Measurements from ENCODE around the gene ZNF805. TPM values are rescaled to one million over a fixed set of nuclear protein-coding genes. Genes with fewer than 3 reads are reported as not detected.

ZNF805 gene
- total RNA-seq, 4 donors from 2014 or later = 13.3 to 19.7 (median 17.3) TPM

Other genes starting within 250 kb of the ZNF805 start
- gene USP29, start 120.6 kb upstream of the ZNF805 start, total RNA-seq = not detected
- not detected for gene ZIM3, start 95.4 kb upstream of the ZNF805 start, total RNA-seq
- gene DUXA, start 73.1 kb upstream of the ZNF805 start, total RNA-seq = not detected
- 10 to 100 TPM; 24.1 to 66.7 (median 42.5) TPM for gene ZNF264, start 49.1 kb upstream of the ZNF805 start, total RNA-seq
- 1 to 10 TPM in 1 of 4 donors, under 1 TPM in 3; 0.33 to 1.2 (median 0.85) TPM for gene AURKC, start 9.6 kb upstream of the ZNF805 start, total RNA-seq
- gene ZNF460, start 39.9 kb downstream of the ZNF805 start, total RNA-seq = 10 to 100 TPM; 46.1 to 75.0 (median 50.1) TPM
- gene ZNF543, start 79.8 kb downstream of the ZNF805 start, total RNA-seq = 1 to 10 TPM; 6.6 to 9.1 (median 8.3) TPM
- gene ZNF304, start 110.6 kb downstream of the ZNF805 start, total RNA-seq = 10 to 100 TPM in 1 of 4 donors, 1 to 10 TPM in 3; 7.1 to 12.4 (median 8.5) TPM
- gene TRAPPC2B, start 122.9 kb downstream of the ZNF805 start, total RNA-seq = 10 to 100 TPM; 12.9 to 29.5 (median 20.2) TPM
- 1 to 10 TPM; 1.4 to 3.3 (median 2.8) TPM for gene ZNF547, start 122.9 kb downstream of the ZNF805 start, total RNA-seq
- gene ZNF548, start 149.2 kb downstream of the ZNF805 start, total RNA-seq = 10 to 100 TPM; 20.2 to 26.3 (median 23.6) TPM
- gene ZNF17, start 170.5 kb downstream of the ZNF805 start, total RNA-seq = 1 to 10 TPM; 6.1 to 9.6 (median 8.8) TPM
- 1 to 10 TPM; 2.5 to 6.4 (median 4.6) TPM for gene ZNF749, start 194.7 kb downstream of the ZNF805 start, total RNA-seq
- 1 to 10 TPM in 3 of 4 donors, under 1 TPM in 1; 0.65 to 1.8 (median 1.3) TPM for gene VN1R1, start 216.5 kb downstream of the ZNF805 start, total RNA-seq
- 10 to 100 TPM in 1 of 4 donors, 1 to 10 TPM in 3; 7.1 to 11.5 (median 9.0) TPM for gene ZNF772, start 236.9 kb downstream of the ZNF805 start, total RNA-seq
- gene ZNF419, start 247.1 kb downstream of the ZNF805 start, total RNA-seq = 10 to 100 TPM in 2 of 4 donors, 1 to 10 TPM in 2; 9.3 to 17.8 (median 12.4) TPM